Smooth muscle cell (in vitro differentiated cells): ENCODE data around the gene RNF17. TPM values are rescaled to one million over a fixed set of nuclear protein-coding genes. Genes with fewer than 3 reads are reported as not detected.

Source experiments
- DNase-seq: peaks from one replicate; lab custom pipeline; 2025; ENCODE audit not compliant: unreplicated experiment; lab: John Stamatoyannopoulos, UW
- H2AFZ ChIP-seq: fragments of 200-600 bp; sonication (generic); 2 replicates; pipeline ENCODE4 v1.6.0; 2016; ENCODE audit warnings: antibody characterized with exemption, low read depth, mild to moderate bottlenecking
- H3F3A ChIP-seq: fragments of 200-600 bp; sonication (generic); 2 replicates; pipeline ENCODE4 v1.6.0; 2017; ENCODE audit warnings: antibody characterized with exemption, low read depth
- H3K27ac ChIP-seq: fragments of 200-600 bp; sonication (generic); 2 replicates; pipeline ENCODE4 v1.5.1; 2016; ENCODE audit warnings: low read depth, mild to moderate bottlenecking
- H3K27me3 ChIP-seq: fragments of 200-600 bp; sonication (generic); 2 replicates; pipeline ENCODE4 v1.6.1; 2016; ENCODE audit warnings: low read depth, mild to moderate bottlenecking
- H3K36me3 ChIP-seq: fragments of 200-600 bp; sonication (generic); 2 replicates; pipeline ENCODE4 v1.5.1; 2016; ENCODE audit warnings: low read depth
- H3K4me1 ChIP-seq: fragments of 200-600 bp; sonication (generic); 2 replicates; pipeline ENCODE4 v1.5.1; 2016; ENCODE audit warnings: low read depth
- H3K4me2 ChIP-seq: fragments of 200-600 bp; sonication (generic); 2 replicates; pipeline ENCODE4 v1.6.0; 2016; ENCODE audit warnings: mild to moderate bottlenecking
- H3K4me3 ChIP-seq: fragments of 200-600 bp; sonication (generic); 2 replicates; pipeline ENCODE4 v1.5.1; 2016; ENCODE audit warnings: mild to moderate bottlenecking
- H3K79me2 ChIP-seq: fragments of 200-600 bp; sonication (generic); 2 replicates; pipeline ENCODE4 v1.6.0; 2016; ENCODE audit warnings: low read depth, mild to moderate bottlenecking
- H3K9ac ChIP-seq: fragments of 200-600 bp; sonication (generic); 2 replicates; pipeline ENCODE4 v1.6.0; 2016; ENCODE audit warnings: low read depth
- H3K9me3 ChIP-seq: fragments of 200-600 bp; sonication (generic); replicated peaks from 2 replicates; pipeline ENCODE4 v1.5.1; 2016; ENCODE audit warnings: low read depth
- H4K20me1 ChIP-seq: fragments of 200-600 bp; sonication (generic); 2 replicates; pipeline ENCODE4 v1.6.0; 2016; ENCODE audit warnings: low read depth
- CTCF ChIP-seq: fragments of 200-600 bp; sonication (generic); IDR thresholded peaks from 2 replicates; pipeline ENCODE4 v1.5.1; 2017; ENCODE audit warnings: borderline replicate concordance, mild to moderate bottlenecking, antibody characterized with exemption; ENCODE audit not compliant: insufficient read depth, poor library complexity, severe bottlenecking
- WGBS: methylation state at CpG from one replicate; pipeline ENCODE4 v1.1.7; 2016; ENCODE audit warnings: low lambda C conversion rate; 5-methylcytosine and 5-hydroxymethylcytosine counted together
- polyA plus RNA-seq: library from polyadenylated mRNA; unstranded; fragments of >200 nt; fragmentation: Nextera tagmentation; extraction: Ambion mirVana; gene quantifications from 2 replicates; pipeline ENCODE4 v1.2.1, GENCODE V29; 2016
- total RNA-seq: library from RNA; depleted of rRNA; stranded (reverse); fragments of >200 nt; gene quantifications from 2 replicates; pipeline ENCODE4 v1.2.3, GENCODE V29; 2014

Gene RNF17
- total and polyA plus RNA-seq, 2 experiments from 2014 or later, result not detected

- Histone ChIP-seq H3K4me1 (no peaks in the 10 kb centered on the region), H4K20me1 (no peaks in the 10 kb centered on the region), H3K9ac (no peak overlapping the region), H3K9me3 (no peaks in the 10 kb centered on the region), H3F3A (no peaks in the 10 kb centered on the region), H3K27me3 (no peaks in the 10 kb centered on the region), H2AFZ (no peak overlapping the region), H3K4me3 (no peak overlapping the region), H3K36me3 (no peaks in the 10 kb centered on the region), H3K79me2 (no peaks in the 10 kb centered on the region), H3K27ac (no peak overlapping the region), H3K4me2 (no peak overlapping the region)
- WGBS, result 98% methylated on average over 6 of the region's 6 CpGs
- DNase-seq, result no peak
- TF ChIP-seq CTCF, result no peak
Observed at GRCh38 chr13:24887759-24888158, 123.8 kb downstream of the RNF17 start.

GRCh38 chr13:24888291-24888931 lies 124.4 kb downstream of the RNF17 start:
- no peaks in the 10 kb centered on the region for H3F3A ChIP-seq
- H3K79me2 ChIP-seq, result no peaks in the 10 kb centered on the region
- no peak overlapping the region for H2AFZ ChIP-seq
- H3K4me1 ChIP-seq, result no peaks in the 10 kb centered on the region
- H3K4me2 ChIP-seq, result no peak overlapping the region
- H4K20me1 ChIP-seq, result no peaks in the 10 kb centered on the region
- WGBS, result 97% methylated on average over 3 of the region's 3 CpGs
- H3K27ac ChIP-seq, result no peak overlapping the region
- no peak overlapping the region for H3K9ac ChIP-seq
- no peaks in the 10 kb centered on the region for H3K9me3 ChIP-seq
- no peak for DNase-seq
- H3K4me3 ChIP-seq, result no peak overlapping the region
- no peak for TF ChIP-seq CTCF
- H3K36me3 ChIP-seq, result no peaks in the 10 kb centered on the region
- no peaks in the 10 kb centered on the region for H3K27me3 ChIP-seq

- H3K4me2 ChIP-seq, result no peak overlapping the region
- H3K79me2 ChIP-seq, result no peaks in the 10 kb centered on the region
- 92% methylated on average over 7 of the region's 7 CpGs for WGBS
- H3F3A ChIP-seq, result no peaks in the 10 kb centered on the region
- no peaks in the 10 kb centered on the region for H3K4me1 ChIP-seq
- no peaks in the 10 kb centered on the region for H3K9me3 ChIP-seq
- H3K36me3 ChIP-seq, result no peaks in the 10 kb centered on the region
- no peaks in the 10 kb centered on the region for H4K20me1 ChIP-seq
- H3K27me3 ChIP-seq, result no peaks in the 10 kb centered on the region
- no peak overlapping the region for H3K4me3 ChIP-seq
- no peak for DNase-seq
- no peak overlapping the region for H3K9ac ChIP-seq
- no peak overlapping the region for H2AFZ ChIP-seq
- no peak overlapping the region for H3K27ac ChIP-seq
- TF ChIP-seq CTCF, result no peak
Observed at GRCh38 chr13:24890256-24890655, 126.3 kb downstream of the RNF17 start.

GRCh38 chr13:24891476-24892108 lies 127.6 kb downstream of the RNF17 start:
- Histone ChIP-seq H4K20me1 (no peaks in the 10 kb centered on the region), H3K4me1 (no peaks in the 10 kb centered on the region), H2AFZ (no peak overlapping the region), H3K27ac (no peak overlapping the region), H3K9me3 (no peaks in the 10 kb centered on the region), H3F3A (no peaks in the 10 kb centered on the region), H3K79me2 (no peaks in the 10 kb centered on the region), H3K36me3 (no peaks in the 10 kb centered on the region), H3K4me2 (no peak overlapping the region), H3K9ac (no peak overlapping the region), H3K27me3 (no peaks in the 10 kb centered on the region), H3K4me3 (no peak overlapping the region)
- no peak for DNase-seq
- TF ChIP-seq CTCF, result no peak
- 99% methylated on average over 18 of the region's 18 CpGs for WGBS
